ENCODE data around the gene MRPL34. TPM values are rescaled to one million over a fixed set of nuclear protein-coding genes. Genes with fewer than 3 reads are reported as not detected.

The MRPL34 gene
- total and polyA plus RNA-seq, 9 of the 15 experiments (the other 6 are each of a cell fraction or from before 2014, with no cell fraction given) = 11.5 to 256 (median 72.5) TPM

DNA sequence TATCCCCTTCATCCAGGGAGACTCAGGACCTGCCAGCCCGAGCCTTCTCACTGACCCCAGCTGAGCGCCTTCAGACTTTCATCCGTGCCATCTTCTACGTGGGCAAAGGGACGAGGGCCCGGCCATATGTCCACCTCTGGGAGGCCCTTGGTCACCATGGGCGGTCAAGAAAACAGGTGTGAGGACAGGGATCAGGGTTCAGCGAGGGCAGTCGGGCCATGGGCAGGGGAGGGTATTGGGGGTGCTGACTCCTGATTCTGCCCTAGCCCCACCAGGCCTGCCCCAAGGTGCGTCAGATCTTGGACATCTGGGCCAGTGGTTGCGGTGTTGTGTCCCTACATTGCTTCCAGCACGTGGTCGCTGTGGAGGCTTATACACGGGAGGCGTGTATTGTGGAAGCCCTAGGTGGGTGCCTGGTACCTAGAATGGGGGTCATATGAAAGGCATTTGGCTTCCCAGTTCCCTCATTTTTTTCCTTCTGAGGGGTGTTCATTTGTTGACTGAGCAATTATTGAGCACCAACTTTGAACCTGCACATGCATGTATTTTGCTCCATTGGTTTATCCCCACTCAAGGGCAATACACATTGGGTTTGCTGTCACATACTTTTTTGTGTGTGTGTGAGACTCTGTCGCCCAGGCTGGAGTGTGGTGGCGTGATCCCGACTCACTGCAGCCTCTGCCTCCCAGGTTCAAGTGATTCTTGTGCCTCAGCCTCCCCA is 20.1 kb upstream of the MRPL34 start (continued):
- TF ChIP-seq, protein P1, sequence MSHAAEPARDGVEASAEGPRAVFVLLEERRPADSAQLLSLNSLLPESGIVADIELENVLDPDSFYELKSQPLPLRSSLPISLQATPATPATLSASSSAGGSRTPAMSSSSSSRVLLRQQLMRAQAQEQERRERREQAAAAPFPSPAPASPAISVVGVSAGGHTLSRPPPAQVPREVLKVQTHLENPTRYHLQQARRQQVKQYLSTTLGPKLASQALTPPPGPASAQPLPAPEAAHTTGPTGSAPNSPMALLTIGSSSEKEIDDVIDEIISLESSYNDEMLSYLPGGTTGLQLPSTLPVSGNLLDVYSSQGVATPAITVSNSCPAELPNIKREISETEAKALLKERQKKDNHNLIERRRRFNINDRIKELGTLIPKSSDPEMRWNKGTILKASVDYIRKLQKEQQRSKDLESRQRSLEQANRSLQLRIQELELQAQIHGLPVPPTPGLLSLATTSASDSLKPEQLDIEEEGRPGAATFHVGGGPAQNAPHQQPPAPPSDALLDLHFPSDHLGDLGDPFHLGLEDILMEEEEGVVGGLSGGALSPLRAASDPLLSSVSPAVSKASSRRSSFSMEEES (CRISPR knock-in tag; IDR thresholded peaks at IDR 0.05) = no peak
- TF ChIP-seq, protein P2, sequence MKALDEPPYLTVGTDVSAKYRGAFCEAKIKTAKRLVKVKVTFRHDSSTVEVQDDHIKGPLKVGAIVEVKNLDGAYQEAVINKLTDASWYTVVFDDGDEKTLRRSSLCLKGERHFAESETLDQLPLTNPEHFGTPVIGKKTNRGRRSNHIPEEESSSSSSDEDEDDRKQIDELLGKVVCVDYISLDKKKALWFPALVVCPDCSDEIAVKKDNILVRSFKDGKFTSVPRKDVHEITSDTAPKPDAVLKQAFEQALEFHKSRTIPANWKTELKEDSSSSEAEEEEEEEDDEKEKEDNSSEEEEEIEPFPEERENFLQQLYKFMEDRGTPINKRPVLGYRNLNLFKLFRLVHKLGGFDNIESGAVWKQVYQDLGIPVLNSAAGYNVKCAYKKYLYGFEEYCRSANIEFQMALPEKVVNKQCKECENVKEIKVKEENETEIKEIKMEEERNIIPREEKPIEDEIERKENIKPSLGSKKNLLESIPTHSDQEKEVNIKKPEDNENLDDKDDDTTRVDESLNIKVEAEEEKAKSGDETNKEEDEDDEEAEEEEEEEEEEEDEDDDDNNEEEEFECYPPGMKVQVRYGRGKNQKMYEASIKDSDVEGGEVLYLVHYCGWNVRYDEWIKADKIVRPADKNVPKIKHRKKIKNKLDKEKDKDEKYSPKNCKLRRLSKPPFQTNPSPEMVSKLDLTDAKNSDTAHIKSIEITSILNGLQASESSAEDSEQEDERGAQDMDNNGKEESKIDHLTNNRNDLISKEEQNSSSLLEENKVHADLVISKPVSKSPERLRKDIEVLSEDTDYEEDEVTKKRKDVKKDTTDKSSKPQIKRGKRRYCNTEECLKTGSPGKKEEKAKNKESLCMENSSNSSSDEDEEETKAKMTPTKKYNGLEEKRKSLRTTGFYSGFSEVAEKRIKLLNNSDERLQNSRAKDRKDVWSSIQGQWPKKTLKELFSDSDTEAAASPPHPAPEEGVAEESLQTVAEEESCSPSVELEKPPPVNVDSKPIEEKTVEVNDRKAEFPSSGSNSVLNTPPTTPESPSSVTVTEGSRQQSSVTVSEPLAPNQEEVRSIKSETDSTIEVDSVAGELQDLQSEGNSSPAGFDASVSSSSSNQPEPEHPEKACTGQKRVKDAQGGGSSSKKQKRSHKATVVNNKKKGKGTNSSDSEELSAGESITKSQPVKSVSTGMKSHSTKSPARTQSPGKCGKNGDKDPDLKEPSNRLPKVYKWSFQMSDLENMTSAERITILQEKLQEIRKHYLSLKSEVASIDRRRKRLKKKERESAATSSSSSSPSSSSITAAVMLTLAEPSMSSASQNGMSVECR (CRISPR knock-in tag; IDR thresholded peaks at IDR 0.05) = no peak
- TF ChIP-seq, protein P3, sequence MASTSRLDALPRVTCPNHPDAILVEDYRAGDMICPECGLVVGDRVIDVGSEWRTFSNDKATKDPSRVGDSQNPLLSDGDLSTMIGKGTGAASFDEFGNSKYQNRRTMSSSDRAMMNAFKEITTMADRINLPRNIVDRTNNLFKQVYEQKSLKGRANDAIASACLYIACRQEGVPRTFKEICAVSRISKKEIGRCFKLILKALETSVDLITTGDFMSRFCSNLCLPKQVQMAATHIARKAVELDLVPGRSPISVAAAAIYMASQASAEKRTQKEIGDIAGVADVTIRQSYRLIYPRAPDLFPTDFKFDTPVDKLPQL (IDR thresholded peaks at IDR 0.05; ENCODE audit: extremely low read depth, insufficient read length) = no peak
- no peak for TF ChIP-seq RBBP5 (IDR thresholded peaks at IDR 0.05; ENCODE audit: borderline replicate concordance, insufficient read depth, low read length, poor library complexity, severe bottlenecking)
- TF ChIP-seq ZNF830 (CRISPR knock-in tag; IDR thresholded peaks at IDR 0.05) = no peak
- TF ChIP-seq, protein P4, sequence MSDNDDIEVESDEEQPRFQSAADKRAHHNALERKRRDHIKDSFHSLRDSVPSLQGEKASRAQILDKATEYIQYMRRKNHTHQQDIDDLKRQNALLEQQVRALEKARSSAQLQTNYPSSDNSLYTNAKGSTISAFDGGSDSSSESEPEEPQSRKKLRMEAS (CRISPR knock-in tag; IDR thresholded peaks at IDR 0.05) = no peak
- TF ChIP-seq RNF2 (IDR thresholded peaks at IDR 0.05) = no peak
- no peak for TF ChIP-seq MCM2 (IDR thresholded peaks at IDR 0.05; ENCODE audit: low read depth)
- TF ChIP-seq, protein P5, sequence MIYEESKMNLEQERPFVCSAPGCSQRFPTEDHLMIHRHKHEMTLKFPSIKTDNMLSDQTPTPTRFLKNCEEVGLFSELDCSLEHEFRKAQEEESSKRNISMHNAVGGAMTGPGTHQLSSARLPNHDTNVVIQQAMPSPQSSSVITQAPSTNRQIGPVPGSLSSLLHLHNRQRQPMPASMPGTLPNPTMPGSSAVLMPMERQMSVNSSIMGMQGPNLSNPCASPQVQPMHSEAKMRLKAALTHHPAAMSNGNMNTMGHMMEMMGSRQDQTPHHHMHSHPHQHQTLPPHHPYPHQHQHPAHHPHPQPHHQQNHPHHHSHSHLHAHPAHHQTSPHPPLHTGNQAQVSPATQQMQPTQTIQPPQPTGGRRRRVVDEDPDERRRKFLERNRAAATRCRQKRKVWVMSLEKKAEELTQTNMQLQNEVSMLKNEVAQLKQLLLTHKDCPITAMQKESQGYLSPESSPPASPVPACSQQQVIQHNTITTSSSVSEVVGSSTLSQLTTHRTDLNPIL (CRISPR knock-in tag; IDR thresholded peaks at IDR 0.05) = no peak
- no peak for TF ChIP-seq FOXP1 (CRISPR knock-in tag; IDR thresholded peaks at IDR 0.05)
- TF ChIP-seq, protein P6, sequence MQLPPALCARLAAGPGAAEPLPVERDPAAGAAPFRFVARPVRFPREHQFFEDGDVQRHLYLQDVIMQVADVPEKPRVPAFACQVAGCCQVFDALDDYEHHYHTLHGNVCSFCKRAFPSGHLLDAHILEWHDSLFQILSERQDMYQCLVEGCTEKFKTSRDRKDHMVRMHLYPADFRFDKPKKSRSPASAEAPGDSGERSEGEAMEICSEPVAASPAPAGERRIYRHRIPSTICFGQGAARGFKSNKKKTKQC (CRISPR knock-in tag; IDR thresholded peaks at IDR 0.05) = no peak
- no peak for TF ChIP-seq CREM (IDR thresholded peaks at IDR 0.05; ENCODE audit: low read depth)
- peak in 1 of 2 experiments; percentile 70; a peak in 1 of 4 replicates for TF ChIP-seq RCOR1 (IDR thresholded peaks at IDR 0.05; ENCODE audit: borderline replicate concordance in 1 of 2, low read depth in 2 of 2, low read length in 2 of 2)
- TF ChIP-seq ADNP (tag; IDR thresholded peaks at IDR 0.05) = peak; percentile 71
- TF ChIP-seq SMARCA5 (IDR thresholded peaks at IDR 0.05) = 0 out of 2 replicates have a peak, but pooled peaks have one; percentile 14
- no peak for TF ChIP-seq MYBL2 (IDR thresholded peaks at IDR 0.05; ENCODE audit: low read depth)
- no peak for TF ChIP-seq MYBL2 (CRISPR knock-in tag; IDR thresholded peaks at IDR 0.05; ENCODE audit: borderline replicate concordance)
- no peak for TF ChIP-seq ZNF431 (CRISPR knock-in tag; IDR thresholded peaks at IDR 0.05)
- no peak for TF ChIP-seq SUPT5H (IDR thresholded peaks at IDR 0.05)
- no peak for TF ChIP-seq ZSCAN29 (IDR thresholded peaks at IDR 0.05)

All from K562 (cell line).